ENCODE results near the gene NPHS1.

DNA sequence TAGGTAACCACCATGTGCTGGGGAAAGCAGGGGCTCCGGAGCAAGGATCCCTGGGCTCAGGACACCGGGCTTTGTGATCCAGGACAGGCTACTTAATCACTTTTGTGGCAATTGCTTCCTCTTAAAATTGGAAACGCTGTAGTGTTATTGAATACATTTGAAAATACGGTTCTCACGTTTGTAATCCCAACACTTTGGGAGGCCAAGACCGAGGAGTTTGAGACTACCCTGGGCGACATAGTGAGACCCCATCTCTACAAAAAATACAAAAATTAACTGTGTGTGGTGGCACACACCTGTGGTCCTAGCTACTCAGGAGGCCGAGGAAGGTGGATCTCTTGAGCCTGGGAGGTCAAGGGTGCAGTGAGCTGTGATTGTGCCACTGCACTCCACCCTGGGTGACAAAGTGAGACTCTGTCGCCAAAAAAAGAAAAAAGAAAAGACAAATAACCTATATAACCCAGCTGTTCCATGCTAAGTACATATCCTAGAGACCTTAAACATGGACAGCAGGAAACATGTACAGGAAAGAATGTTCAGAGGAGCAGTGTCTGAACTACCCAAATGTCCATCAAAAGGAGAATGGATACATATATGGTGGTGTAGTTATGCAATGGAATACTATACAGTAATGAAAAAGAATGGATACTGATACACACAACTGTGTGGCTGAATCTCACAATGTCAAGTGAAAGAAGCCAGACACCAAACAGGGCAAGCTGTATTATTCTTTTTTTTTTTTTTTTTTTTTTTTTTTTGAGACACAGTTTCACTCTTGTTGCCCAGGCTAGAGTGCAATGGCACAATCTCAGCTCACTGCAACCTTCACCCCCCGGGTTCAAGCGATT lies 39.0 kb downstream of the NPHS1 start:
- TF ChIP-seq, protein P1, sequence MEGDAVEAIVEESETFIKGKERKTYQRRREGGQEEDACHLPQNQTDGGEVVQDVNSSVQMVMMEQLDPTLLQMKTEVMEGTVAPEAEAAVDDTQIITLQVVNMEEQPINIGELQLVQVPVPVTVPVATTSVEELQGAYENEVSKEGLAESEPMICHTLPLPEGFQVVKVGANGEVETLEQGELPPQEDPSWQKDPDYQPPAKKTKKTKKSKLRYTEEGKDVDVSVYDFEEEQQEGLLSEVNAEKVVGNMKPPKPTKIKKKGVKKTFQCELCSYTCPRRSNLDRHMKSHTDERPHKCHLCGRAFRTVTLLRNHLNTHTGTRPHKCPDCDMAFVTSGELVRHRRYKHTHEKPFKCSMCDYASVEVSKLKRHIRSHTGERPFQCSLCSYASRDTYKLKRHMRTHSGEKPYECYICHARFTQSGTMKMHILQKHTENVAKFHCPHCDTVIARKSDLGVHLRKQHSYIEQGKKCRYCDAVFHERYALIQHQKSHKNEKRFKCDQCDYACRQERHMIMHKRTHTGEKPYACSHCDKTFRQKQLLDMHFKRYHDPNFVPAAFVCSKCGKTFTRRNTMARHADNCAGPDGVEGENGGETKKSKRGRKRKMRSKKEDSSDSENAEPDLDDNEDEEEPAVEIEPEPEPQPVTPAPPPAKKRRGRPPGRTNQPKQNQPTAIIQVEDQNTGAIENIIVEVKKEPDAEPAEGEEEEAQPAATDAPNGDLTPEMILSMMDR (IDR thresholded peaks at IDR 0.05) = no peak
- no peak for TF ChIP-seq POLR2A (IDR thresholded peaks at IDR 0.05)

All from adrenal gland (tissue), 5 donors.